ENCODE results near the gene MADD.

Gene MADD

DNA sequence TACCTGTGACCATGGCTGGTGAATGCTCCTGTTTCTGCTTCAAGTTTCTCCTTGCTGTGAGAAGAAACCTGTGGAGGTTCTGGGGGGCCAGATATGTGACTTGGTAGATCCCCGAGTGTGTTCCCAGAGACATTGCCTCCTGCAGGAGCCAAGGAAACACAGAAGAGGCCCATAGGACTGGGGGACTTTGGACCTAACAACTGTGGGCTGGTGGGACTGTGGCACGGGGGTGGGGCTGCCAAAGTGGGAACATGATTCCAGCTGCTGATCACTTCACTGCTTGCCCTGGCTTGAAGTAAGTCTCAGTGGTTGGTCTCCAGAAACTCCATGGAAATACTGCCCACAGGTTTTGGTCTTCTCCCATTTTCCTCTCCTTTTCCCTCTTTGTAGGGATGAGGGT, 16.3 kb upstream of the MADD start:
- DNase-seq = no peak

DNA sequence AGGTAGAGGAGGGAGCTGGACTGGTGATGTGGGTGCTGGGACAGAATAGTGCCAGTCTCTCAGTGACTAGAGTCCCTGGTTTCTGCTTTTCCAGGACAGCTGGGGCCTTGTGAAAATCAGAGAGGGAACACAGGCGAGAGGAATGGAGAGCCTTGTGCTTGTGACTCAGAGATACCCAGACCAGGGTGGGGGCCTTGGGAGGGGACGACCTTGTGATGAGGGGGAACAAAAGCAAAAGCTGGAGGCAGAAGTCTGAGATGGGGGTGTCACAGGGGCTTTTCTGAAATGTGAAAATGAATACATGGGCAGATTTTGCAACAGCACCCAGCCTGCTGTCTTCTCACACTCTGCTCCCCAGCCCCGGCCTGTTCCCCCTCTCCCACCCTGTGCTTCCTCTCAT, 15.5 kb upstream of the MADD start:
- DNase-seq = no peak

DNA sequence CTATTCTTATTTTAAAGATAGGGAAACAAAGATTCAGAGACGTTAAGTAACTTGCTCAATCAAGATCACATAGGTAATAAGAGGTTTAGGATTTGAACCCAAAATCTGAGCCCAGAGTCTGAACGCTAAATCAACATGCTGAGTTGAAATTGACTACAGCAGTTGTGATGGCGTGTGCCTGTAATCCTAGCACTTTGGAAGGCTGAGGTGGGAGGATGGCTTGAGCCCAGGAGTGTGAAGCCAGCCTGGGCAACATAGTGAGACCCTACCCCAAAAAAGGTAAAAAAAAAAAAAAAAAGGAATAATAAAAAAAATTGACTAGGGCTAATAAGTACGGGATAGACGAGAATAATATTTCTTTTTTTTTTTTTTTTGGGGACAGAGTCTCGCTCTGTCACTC, 13.6 kb upstream of the MADD start:
- no peak for DNase-seq

DNA sequence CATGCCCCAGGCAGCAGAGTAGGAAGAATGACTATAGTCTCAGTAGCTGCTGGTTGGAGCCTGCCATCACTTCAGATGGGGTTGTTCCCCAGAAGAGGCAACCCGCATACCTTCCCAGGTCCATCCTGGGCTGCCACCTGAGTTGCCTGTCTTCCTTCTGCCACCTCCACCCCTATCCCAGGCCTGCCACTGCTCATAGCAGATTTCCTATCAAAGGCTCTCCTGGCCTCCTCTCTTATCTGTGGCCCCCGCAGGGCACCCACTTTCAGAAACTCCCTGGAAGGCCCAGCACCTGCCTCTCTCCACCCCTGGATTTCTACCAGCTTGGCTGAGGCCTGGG, 12.8 kb upstream of the MADD start:
- no peak for DNase-seq

DNA sequence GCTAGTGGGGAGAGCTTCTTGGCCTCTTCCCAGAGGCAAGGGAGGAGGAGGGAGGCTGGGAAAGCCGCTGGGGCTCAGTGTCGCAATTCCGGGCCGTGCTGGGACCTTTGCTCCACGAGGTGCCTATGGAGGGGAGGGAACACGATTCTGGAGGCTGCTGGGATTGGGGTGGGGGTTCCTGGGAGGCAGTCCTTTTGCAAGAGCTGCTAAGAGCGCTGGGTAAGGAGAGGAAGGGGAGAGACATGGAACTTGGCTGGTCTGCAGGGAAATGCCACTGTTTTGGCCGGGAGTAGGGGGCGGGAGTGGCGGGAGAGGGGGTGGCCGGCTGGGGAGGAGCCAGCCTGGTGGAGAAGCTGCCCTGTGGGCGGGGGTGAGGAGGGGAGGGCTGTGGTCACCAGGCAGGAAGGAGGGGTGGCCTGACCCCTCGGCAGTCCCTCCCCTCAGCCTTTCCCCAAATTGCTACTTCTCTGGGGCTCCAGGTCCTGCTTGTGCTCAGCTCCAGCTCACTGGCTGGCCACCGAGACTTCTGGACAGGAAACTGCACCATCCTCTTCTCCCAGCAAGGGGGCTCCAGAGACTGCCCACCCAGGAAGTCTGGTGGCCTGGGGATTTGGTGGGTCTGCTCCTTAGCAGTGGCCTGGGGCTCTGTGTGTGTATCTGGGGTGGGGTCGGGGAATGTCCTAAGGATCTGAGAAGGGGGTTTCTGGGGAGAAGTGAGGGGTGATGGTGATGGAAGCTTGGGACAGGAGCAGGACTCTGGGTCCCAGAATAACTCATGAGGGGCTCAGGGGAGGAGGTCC, 12.2 kb upstream of the MADD start, which contains the start of gene NR1H3:
Gene NR1H3 (plus strand): TSS at position 480 of the 800 bp plus-strand sequence. CDS start 1,221 bp downstream, outside the sequence.
- DNase-seq = peak; percentile 84

DNA sequence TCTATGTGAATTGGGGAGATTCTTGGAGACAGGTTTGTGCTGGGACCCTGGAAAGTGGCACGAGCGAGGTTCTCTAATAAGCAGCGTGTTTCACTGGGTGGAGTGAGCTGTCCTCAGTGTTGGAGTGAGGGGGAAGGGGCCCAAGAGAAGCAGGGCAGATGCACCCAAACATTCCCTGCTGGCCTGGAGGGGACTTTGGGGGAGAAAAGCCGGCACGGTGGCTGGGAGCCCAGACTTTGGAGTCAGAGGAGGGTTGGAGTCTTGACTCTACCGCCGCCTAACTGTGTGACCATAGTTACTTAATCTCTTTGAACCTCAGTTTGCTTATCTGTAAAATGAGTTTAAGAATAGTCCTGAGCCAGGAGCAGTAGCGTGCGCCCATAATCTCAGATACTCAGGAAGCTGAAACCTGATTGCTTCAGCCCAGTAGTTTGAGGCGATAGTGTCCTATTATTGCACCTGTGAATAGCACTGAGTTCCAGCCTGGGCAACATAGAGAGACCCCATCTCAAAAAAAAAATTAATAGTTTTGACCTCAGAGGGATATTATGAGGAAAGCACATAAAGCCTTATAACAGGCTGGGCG, 11.5 kb upstream of the MADD start:
- no peak for DNase-seq

DNA sequence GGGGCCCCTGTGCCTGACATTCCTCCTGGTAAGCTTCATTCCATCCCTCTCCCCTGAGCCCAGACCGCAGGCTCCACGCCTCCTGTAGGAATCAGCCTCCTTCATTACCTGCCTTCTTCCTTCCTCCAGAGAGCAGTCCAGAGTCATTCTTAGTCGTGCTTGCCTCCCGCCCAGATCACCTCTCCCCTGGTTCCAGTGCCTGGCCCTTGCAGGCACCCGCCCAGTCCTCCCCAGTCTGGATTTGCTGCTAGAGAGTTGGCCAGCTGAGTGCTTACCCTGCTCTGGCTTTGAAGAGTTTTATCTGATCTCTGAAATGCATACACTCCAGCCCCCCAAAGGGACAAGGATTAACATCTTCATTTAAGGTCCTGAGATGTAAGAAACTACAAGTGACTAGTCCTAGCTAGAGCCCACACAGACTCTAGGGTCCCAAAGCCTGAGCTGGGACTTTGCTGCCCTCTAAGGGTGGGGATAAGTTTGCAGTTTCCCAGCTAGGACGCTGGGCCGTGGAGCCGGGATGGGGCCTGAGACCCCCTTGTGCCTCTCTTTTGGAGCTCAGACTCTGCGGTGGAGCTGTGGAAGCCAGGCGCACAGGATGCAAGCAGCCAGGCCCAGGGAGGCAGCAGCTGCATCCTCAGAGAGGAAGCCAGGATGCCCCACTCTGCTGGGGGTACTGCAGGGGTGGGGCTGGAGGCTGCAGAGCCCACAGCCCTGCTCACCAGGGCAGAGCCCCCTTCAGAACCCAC, 10.5 kb upstream of the MADD start:
- no peak for DNase-seq

DNA sequence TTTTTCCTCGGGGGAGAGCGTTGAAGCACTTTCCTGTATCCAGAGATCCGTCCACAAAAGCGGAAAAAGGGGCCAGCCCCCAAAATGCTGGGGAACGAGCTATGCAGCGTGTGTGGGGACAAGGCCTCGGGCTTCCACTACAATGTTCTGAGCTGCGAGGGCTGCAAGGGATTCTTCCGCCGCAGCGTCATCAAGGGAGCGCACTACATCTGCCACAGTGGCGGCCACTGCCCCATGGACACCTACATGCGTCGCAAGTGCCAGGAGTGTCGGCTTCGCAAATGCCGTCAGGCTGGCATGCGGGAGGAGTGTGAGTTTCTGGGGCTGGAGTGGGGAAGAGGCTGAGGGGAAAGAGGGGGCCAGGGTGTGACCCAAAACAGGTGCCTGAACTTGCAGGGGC, 9.6 kb upstream of the MADD start:
- DNase-seq = no peak

DNA sequence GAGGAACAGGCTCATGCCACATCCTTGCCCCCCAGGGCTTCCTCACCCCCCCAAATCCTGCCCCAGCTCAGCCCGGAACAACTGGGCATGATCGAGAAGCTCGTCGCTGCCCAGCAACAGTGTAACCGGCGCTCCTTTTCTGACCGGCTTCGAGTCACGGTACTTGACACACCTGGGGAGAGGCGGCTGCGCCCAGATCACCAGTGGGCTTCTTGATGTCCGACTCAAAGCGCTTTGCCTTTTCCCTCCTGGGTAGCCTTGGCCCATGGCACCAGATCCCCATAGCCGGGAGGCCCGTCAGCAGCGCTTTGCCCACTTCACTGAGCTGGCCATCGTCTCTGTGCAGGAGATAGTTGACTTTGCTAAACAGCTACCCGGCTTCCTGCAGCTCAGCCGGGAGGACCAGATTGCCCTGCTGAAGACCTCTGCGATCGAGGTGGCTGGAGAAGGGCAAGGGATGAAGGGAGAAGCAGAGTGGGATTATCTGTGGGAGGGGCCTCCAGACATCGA, 8.6 kb upstream of the MADD start:
- no peak for DNase-seq

DNA sequence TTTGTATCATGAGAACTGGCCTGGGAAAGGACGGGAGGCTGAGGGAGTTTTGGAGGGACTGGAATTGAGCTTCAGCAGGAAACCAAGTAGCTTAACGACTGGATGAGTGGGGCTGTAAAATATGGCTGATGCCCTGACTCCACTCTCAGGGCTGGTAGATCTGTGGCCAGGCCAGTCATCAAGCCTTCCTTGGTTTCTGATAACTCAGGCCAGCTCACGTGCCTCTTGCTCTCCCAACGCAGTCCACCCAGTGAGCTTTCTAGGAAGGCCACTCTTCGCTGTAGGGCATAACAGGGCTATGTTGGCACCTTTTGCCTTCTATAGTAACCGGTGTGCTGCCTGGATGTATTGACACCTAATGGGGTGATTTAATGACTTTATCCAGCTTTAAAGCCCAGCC, 5.8 kb upstream of the MADD start:
- no peak for DNase-seq

DNA sequence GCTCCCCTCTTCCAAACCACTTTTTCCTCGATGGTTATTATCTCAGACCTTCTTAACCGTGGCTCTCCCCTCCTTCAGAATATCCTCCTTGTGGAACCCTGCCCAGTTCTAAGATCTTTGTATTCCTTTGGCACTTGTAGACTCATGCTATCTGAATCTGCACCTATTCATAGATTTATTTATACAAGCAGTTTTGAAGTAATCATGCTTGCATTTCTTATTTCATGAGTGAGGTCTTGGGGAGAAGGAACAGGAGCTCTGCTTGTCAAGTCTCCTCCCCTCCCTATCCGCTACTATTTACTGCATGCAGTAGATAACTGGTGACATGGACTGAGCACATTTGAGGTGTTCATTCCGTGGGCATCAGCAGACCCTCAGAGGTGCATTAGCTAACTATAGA, 5.4 kb upstream of the MADD start:
- no peak for DNase-seq

DNA sequence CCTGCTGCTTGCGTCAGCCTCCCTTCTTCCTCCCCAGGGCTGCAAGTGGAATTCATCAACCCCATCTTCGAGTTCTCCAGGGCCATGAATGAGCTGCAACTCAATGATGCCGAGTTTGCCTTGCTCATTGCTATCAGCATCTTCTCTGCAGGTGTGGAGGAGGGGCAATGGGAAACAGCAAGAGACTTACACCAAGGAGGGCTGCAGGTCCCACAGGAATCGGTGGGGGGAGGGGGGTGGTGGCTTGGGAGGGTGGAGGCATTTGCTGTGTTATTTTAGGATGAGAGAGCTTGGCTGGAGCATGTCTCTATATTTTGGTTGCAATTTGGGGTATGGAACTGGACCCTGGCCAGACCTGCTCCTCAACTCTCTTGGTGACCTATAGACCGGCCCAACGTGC, 2.1 kb upstream of the MADD start:
- DNase-seq = no peak

DNA sequence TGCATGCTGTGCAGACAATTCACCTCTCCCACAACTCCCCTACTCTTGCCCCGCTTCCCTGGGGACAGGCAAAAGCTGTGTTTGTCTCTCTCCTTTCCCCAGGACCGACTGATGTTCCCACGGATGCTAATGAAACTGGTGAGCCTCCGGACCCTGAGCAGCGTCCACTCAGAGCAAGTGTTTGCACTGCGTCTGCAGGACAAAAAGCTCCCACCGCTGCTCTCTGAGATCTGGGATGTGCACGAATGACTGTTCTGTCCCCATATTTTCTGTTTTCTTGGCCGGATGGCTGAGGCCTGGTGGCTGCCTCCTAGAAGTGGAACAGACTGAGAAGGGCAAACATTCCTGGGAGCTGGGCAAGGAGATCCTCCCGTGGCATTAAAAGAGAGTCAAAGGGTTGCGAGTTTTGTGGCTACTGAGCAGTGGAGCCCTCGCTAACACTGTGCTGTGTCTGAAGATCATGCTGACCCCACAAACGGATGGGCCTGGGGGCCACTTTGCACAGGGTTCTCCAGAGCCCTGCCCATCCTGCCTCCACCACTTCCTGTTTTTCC, 1.4 kb upstream of the MADD start:
- DNase-seq = no peak

DNA sequence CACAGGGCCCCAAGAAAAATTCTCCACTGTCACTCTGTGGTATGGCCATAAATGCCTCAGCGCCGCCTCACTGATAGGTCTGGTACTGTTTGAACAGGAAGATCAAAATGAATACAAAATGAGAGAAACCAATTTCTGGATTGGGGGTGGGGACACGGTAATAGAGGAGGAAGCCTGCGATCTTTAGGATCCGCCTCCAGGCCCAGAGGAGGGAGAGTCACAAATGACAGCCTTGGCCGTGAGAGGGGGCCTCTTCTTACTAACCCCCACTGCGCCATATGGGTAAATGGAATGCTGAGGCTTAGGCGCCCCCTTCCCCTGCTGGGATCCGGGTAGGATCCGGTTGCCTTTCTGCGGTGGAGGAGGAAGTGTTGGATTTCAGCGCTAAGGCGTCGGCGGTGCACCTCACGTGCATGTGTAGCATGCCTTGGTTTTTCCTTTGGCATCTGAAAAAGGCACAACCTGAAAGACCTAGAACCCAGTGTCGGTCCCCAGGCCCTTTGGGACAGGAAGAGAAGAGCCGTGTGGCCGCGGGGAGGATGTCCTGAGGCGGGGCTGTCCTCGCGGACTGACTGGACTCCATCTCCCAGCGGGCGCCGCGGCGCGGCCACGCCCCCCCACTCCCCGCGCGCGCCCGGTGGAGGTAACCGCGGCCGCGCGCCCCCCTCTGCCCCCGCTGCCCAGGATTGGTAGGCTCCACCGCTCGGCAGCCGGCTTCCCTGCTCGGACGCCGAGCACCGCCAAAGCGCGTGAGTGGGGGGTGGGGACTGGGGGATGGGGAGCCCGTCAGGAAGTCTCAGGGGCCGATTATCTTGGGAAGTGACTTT, 718 bp upstream of the MADD start:
- DNase-seq = peak; percentile 90

DNA sequence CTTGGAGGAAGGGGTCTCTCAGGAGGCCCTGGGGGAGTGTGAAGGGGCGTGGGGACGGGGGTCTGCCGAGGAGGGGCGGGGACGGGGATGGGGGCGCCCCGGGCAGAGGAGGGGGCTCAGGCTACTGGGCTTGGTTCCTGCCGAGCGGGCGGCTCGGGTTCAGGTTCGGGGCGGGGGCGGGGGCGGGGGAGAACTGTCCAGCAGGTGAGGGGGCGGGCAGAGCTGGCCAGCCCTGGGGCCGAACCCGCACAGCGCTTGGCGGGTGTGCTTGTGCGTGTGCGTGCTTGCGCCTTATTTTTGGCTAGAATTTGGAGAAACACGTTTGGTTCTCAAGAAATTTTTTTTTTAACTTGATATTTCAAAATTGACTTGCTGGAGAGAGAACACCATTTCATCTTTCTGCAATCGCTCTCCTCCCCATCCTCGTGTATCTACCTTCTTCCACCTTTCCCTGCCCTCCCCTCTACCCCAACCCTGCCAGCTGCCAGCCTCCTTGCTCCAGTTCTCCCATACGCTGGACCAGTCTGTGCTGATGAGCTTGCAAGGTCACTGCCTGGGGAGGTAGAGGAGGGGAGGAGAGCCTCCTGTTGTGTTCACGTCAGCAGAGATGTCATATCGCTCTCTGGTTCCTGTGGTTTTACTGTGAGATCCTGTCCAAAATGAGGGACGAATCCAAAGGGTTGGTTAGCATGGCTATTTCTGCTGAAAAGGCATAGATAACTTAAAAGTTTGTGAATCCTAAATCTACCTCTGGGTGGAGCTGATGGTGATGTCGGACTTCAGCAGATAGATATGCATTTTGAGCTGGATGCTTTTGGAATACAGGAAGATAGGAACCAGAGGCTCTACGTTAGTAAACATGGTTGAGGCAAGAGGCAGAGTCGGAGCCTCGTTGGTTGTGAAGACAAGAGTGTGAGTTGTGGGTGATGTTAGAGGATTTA, 668 bp downstream of the MADD start:
- peak; percentile 67 for DNase-seq

DNA sequence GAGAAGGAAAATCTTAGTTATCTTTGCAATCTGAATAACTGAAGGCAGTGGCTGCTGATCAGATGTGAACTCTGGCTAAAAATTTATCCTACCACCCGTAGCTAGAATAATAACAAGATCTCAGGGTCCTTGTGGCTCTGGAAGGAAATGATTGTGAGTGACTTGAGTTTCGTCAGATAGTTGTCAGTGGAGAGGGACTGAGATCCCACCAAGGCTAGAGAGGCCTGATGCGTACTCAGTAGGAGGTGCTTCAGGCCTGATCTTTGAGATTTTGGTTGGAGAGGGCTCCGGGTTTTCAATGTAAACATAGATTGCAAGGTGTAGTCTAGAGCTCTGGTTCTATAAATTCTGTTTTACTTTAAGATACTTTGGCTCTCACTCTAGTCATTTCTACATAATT, 1.4 kb downstream of the MADD start:
- no peak for DNase-seq

DNA sequence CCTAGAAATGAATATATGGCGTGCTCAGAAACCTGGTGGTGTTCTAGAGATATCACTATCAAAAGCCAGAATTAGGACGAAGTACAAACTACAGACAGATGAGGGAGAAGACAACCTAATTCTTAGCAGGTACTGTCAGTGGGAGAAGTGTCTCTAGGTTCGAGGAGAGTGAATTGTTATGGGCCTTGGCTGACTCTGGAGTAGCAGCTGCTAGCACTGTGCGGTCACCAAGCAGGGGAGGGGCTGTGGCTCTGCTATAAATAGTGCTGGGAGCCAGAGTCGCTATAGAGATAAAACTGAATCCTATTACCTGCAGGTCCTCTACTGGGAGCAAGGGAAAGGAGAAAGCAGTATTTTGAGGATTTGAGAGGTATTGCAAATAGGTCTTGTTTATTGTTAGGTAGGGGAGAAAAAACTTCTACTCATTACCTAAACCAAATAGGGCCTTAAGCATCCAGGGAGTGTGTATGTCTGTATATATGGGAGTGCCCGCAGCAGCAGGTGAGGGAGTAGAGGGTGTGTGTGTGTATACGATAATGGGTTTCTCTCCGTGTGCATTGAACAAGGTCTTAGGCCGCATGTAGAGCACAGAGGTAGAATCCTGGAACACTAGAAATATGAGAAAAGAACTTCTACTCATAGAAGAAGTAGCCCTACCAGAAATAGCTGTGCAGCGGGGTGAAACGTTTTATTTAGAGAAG, 2.2 kb downstream of the MADD start:
- DNase-seq = no peak

DNA sequence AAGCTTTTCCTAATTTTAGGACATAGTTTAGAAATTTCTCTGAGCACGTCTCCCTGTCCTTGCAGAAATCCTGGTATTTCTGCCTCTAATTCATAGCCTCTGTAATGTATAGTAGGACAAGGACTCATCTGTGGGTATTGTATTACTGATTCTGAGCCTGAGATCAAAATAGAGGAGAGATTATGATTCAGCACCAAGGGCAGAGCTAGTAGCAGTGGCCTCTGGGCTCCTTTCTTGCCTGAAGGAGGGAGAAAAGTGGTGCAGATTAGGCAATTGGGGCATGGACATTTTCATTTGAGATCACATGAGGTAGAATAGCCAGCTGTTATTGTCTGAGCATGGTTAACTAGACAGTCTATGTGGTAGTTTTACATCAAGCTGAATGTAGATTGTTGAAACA, 2.8 kb downstream of the MADD start:
- no peak for DNase-seq

DNA sequence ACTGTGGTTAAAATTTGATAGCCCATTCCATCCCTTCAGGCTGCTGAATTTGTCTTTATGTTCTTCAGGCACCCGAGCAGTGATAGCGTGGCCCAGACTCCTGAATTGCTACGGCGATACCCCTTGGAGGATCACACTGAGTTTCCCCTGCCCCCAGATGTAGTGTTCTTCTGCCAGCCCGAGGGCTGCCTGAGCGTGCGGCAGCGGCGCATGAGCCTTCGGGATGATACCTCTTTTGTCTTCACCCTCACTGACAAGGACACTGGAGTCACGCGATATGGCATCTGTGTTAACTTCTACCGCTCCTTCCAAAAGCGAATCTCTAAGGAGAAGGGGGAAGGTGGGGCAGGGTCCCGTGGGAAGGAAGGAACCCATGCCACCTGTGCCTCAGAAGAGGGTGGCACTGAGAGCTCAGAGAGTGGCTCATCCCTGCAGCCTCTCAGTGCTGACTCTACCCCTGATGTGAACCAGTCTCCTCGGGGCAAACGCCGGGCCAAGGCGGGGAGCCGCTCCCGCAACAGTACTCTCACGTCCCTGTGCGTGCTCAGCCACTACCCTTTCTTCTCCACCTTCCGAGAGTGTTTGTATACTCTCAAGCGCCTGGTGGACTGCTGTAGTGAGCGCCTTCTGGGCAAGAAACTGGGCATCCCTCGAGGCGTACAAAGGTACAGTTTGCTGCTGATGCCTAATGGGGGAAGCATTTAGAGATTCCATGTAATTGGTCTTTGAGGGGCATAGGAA, 4.7 kb downstream of the MADD start:
- no peak for DNase-seq

DNA sequence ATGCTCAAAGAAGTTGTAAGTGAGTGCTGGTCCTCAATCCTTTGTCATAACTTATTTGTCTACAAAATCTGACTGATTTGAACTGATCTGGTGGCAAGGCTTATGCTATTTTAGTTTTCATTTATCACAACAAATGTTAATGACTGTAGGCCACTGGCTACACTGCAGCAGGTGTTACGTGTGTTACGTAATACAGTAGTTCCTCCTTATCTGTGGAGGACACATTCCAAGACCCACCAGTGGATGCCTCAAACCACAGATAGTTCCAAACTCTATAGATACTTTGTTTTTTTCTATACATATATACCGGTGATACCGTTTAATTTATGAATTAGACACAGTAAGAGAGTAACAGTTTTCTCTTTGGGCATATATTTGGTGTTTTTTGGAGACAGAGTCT, 7.0 kb downstream of the MADD start:
- no peak for DNase-seq

Data from EL (cell line).